Erythroblast (primary cell): ENCODE data around the gene TBC1D13.

Experiments used
- GATA1 ChIP-seq: IDR thresholded peaks from 2 replicates; pipeline ENCODE4 v1.6.1; 2011; ENCODE audit warnings: low read depth, mild to moderate bottlenecking, control low read depth, low read length, moderate library complexity
- POLR2A ChIP-seq: IDR thresholded peaks from 2 replicates; pipeline ENCODE4 v1.6.1; 2011; ENCODE audit warnings: mild to moderate bottlenecking, low read length

DNA sequence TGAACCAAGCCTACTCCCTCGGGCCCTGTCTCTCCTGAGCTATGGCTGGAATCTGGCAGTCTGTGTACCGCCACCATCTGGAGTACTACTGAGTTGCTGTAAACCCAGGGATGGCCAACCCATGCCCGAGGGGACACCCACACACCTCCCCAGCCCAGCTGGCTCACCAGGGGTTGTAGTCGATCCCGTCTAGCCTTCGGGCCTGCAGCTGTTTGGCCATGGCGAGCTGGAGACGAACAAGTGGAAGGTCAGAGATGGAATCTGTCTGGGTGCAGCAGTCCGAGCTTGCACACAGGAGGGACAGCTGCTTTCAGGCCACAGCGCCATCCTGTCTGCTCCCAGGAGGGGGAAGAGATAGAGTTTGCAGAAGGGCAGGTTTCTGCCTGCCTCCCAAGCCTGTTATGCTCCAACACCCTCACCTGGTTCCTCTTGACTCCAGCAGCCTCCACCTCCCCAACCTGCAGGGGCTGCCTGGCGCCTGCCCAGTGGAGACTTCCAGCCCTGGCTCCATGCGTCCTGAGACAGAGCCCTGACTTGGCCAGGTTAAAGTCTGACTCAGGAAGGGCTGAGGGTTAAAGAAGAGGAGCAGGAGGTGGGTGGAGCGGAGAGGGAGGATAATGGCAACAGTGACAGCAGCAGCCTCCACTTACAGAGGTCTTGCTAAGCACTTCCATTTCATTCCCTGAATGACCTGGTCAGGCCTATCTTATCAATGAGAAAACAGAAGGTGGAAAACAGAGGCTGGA, 58.3 kb downstream of the TBC1D13 start:
- TF ChIP-seq POLR2A = no peak
- no peak for TF ChIP-seq GATA1
